ENCODE measurements around the gene GPX8. TPM values are rescaled to one million over a fixed set of nuclear protein-coding genes. Genes with fewer than 3 reads are reported as not detected.

GPX8 gene
- total RNA-seq, 2 experiments from 2014 or later, result not detected

- H3K27ac Mint-ChIP-seq, result no peak overlapping the region
- POLR2A ChIA-PET, result no interaction called here
- CTCF ChIA-PET, result interaction anchor here (0.6 to 1.1 kb wide), 4 partner anchors 15 to 432 kb away, joined by 3 to 5 read pairs (median 4); partner anchors contain the start of gene GPX8
- H3K4me3 Mint-ChIP-seq, result peak overlapping the region; percentile 46
- no peaks in the 10 kb centered on the region for H3K36me3 Mint-ChIP-seq (ENCODE audit: low read depth)
- no peak for DNase-seq
- peaks cover 40% of the 10 kb centered on the region for H3K4me1 Mint-ChIP-seq
- peaks cover 74% of the 10 kb centered on the region for H3K27me3 Mint-ChIP-seq
- H3K9me3 Mint-ChIP-seq, result no peaks in the 10 kb centered on the region
Observed at GRCh38 chr5:55175781-55176175, 15.8 kb downstream of the GPX8 start.

GRCh38 chr5:55176176-55176818 is 16.3 kb downstream of the GPX8 start:
- Mint-ChIP-seq H3K27me3 (peaks cover 79% of the 10 kb centered on the region), H3K4me3 (peak overlapping the region; percentile 46), H3K4me1 (peaks cover 40% of the 10 kb centered on the region), H3K36me3 (ENCODE audit: low read depth) (no peaks in the 10 kb centered on the region), H3K27ac (no peak overlapping the region), H3K9me3 (no peaks in the 10 kb centered on the region)
- ChIA-PET POLR2A (no interaction called here), CTCF (interaction anchor here (0.6 to 1.1 kb wide), 5 partner anchors 9 to 432 kb away, joined by 3 to 5 read pairs (median 3); partner anchors contain the start of gene GPX8)
- DNase-seq, result no peak

- Mint-ChIP-seq H3K27me3 (peaks cover 82% of the 10 kb centered on the region), H3K27ac (no peak overlapping the region), H3K4me3 (no peak overlapping the region), H3K36me3 (ENCODE audit: low read depth) (no peaks in the 10 kb centered on the region), H3K4me1 (peaks cover 39% of the 10 kb centered on the region), H3K9me3 (no peaks in the 10 kb centered on the region)
- ChIA-PET CTCF (no interaction called here), POLR2A (interaction anchor here (0.6 kb wide), 1 partner anchor 55 kb away, joined by 6 read pairs; no protein-coding TSS in a partner anchor)
- no peak for DNase-seq
Observed at GRCh38 chr5:55177078-55177477, 17.1 kb downstream of the GPX8 start.

- Mint-ChIP-seq H3K9me3 (no peaks in the 10 kb centered on the region), H3K4me1 (peaks cover 21% of the 10 kb centered on the region), H3K36me3 (ENCODE audit: low read depth) (no peaks in the 10 kb centered on the region), H3K27ac (no peak overlapping the region), H3K4me3 (no peak overlapping the region), H3K27me3 (peaks cover 77% of the 10 kb centered on the region)
- no peak for DNase-seq
- CTCF ChIA-PET, result no interaction called here
- POLR2A ChIA-PET, result no interaction called here
Observed at GRCh38 chr5:55180016-55180415, 20.0 kb downstream of the GPX8 start.

- peaks cover 59% of the 10 kb centered on the region for H3K27me3 Mint-ChIP-seq
- no peaks in the 10 kb centered on the region for H3K4me1 Mint-ChIP-seq
- H3K9me3 Mint-ChIP-seq, result no peaks in the 10 kb centered on the region
- CTCF ChIA-PET, result interaction anchor here (1.8 kb wide), 1 partner anchor 9 kb away, joined by 5 read pairs; no protein-coding TSS in a partner anchor
- no peaks in the 10 kb centered on the region for H3K36me3 Mint-ChIP-seq (ENCODE audit: low read depth)
- H3K4me3 Mint-ChIP-seq, result no peak overlapping the region
- DNase-seq, result no peak
- no peak overlapping the region for H3K27ac Mint-ChIP-seq
- POLR2A ChIA-PET, result no interaction called here
Observed at GRCh38 chr5:55187370-55187769, 27.4 kb downstream of the GPX8 start.

- H3K27ac Mint-ChIP-seq, result no peak overlapping the region
- CTCF ChIA-PET, result interaction anchor here (0.6 to 1.8 kb wide), 2 partner anchors 8 to 180 kb away, joined by 3 to 5 read pairs; no protein-coding TSS in a partner anchor
- H3K4me1 Mint-ChIP-seq, result no peaks in the 10 kb centered on the region
- POLR2A ChIA-PET, result no interaction called here
- no peak for DNase-seq
- no peaks in the 10 kb centered on the region for H3K36me3 Mint-ChIP-seq (ENCODE audit: low read depth)
- peaks cover 63% of the 10 kb centered on the region for H3K27me3 Mint-ChIP-seq
- no peak overlapping the region for H3K4me3 Mint-ChIP-seq
- no peaks in the 10 kb centered on the region for H3K9me3 Mint-ChIP-seq
Observed at GRCh38 chr5:55188656-55189540, 28.9 kb downstream of the GPX8 start.

GRCh38 chr5:55191165-55191564 is 31.2 kb downstream of the GPX8 start:
- H3K27ac Mint-ChIP-seq, result no peak overlapping the region
- CTCF ChIA-PET, result interaction anchor here (1.2 kb wide), 1 partner anchor 15 kb away, joined by 4 read pairs; no protein-coding TSS in a partner anchor
- no peaks in the 10 kb centered on the region for H3K4me1 Mint-ChIP-seq
- H3K4me3 Mint-ChIP-seq, result no peak overlapping the region
- no peaks in the 10 kb centered on the region for H3K9me3 Mint-ChIP-seq
- peaks cover 58% of the 10 kb centered on the region for H3K27me3 Mint-ChIP-seq
- DNase-seq, result no peak
- H3K36me3 Mint-ChIP-seq (ENCODE audit: low read depth), result no peaks in the 10 kb centered on the region
- POLR2A ChIA-PET, result no interaction called here

GRCh38 chr5:55205001-55205400 is 45.0 kb downstream of the GPX8 start:
- CTCF ChIA-PET, result no interaction called here
- POLR2A ChIA-PET, result no interaction called here
- peaks cover 1% of the 10 kb centered on the region for H3K4me1 Mint-ChIP-seq
- H3K27me3 Mint-ChIP-seq, result peaks cover 52% of the 10 kb centered on the region
- H3K9me3 Mint-ChIP-seq, result no peaks in the 10 kb centered on the region
- no peak overlapping the region for H3K4me3 Mint-ChIP-seq
- H3K36me3 Mint-ChIP-seq (ENCODE audit: low read depth), result no peaks in the 10 kb centered on the region
- DNase-seq, result no peak
- no peak overlapping the region for H3K27ac Mint-ChIP-seq

GRCh38 chr5:55211184-55211874 is 51.4 kb downstream of the GPX8 start:
- H3K27me3 Mint-ChIP-seq, result peaks cover 30% of the 10 kb centered on the region
- ChIA-PET POLR2A (no interaction called here), CTCF (interaction anchor here (1.1 kb wide), 1 partner anchor 267 kb away, joined by 3 read pairs; no protein-coding TSS in a partner anchor)
- no peaks in the 10 kb centered on the region for H3K36me3 Mint-ChIP-seq (ENCODE audit: low read depth)
- H3K9me3 Mint-ChIP-seq, result no peaks in the 10 kb centered on the region
- DNase-seq, result no peak
- no peak overlapping the region for H3K27ac Mint-ChIP-seq
- peaks cover 1% of the 10 kb centered on the region for H3K4me1 Mint-ChIP-seq
- no peak overlapping the region for H3K4me3 Mint-ChIP-seq

Small RNA genes within 50 kb of the gene (microRNA-seq; reads per million reads assigned to microRNA genes)
- 7.6 reads per million, percentile 36 among the genes with 10 or more reads in this experiment for gene MIR449A (ENCODE audit: borderline microRNAs expressed, borderline replicate concordance)
- gene MIR449B (ENCODE audit: borderline microRNAs expressed, borderline replicate concordance), result not detected
- not detected for gene MIR449C (ENCODE audit: borderline microRNAs expressed, borderline replicate concordance)

Other genes with a start within 250 kb of the GPX8 start
- gene ESM1, start 174.6 kb upstream of the GPX8 start, total RNA-seq, result not detected
- gene GZMK, start 135.9 kb upstream of the GPX8 start, total RNA-seq, result under 1 TPM in 1 of 2 experiments, not detected in 1; 0.27 TPM
- 100 to 1,000 TPM; 165 to 168 TPM for gene GZMA, start 57.5 kb upstream of the GPX8 start, total RNA-seq
- under 1 TPM in 1 of 2 experiments, not detected in 1; 0.12 TPM for gene CDC20B, start 13.0 kb downstream of the GPX8 start, total RNA-seq
- not detected for gene MCIDAS, start 67.1 kb downstream of the GPX8 start, total RNA-seq
- not detected for gene CCNO, start 73.4 kb downstream of the GPX8 start, total RNA-seq
- 10 to 100 TPM; 18.7 to 19.3 TPM for gene DHX29, start 147.5 kb downstream of the GPX8 start, total RNA-seq
- gene MTREX, start 147.8 kb downstream of the GPX8 start, total RNA-seq, result 10 to 100 TPM; 71.8 to 76.1 TPM

Measured in activated CD4-positive, alpha-beta T cell treated with anti-CD3 and anti-CD28 coated beads, Interleukin-2, amount 10 ng/mL, durations not matched to agents 7 days and 5 days (primary cell).